Ovary (tissue), 9 donors: ENCODE results near the gene ALDOA. TPM values are rescaled to one million over a fixed set of nuclear protein-coding genes. Genes with fewer than 3 reads are reported as not detected.

Experiments
- DNase-seq, 5 donors: peaks; one replicate each; pipeline ENCODE4 v3.0.0-alpha.2; 2019 to 2020
- H3K27ac ChIP-seq, 2 donors: fragments of 200-600 bp; one replicate each; pipeline versions ENCODE4 v1.5.1 to v1.8.0; 2019 to 2022
- H3K27me3 ChIP-seq: fragments of 200-600 bp; one replicate; pipeline ENCODE4 v1.8.0; 2022
- H3K36me3 ChIP-seq: fragments of 200-600 bp; sonication (generic); one replicate; pipeline ENCODE4 v1.5.1; 2019
- H3K4me1 ChIP-seq: one replicate; pipeline ENCODE4 v1.8.1; 2013; ENCODE audit warnings: mild to moderate bottlenecking, moderate library complexity; ENCODE audit not compliant: insufficient read depth
- H3K4me3 ChIP-seq: fragments of 200-600 bp; sonication (generic); one replicate; pipeline ENCODE4 v1.5.1; 2017
- H3K9me3 ChIP-seq, 2 donors: fragments of 200-600 bp in 1 of 2; sonication (generic) in 1 of 2; one replicate each; pipeline versions ENCODE4 v1.5.1 to v1.8.1; 2013 to 2019; ENCODE audit warnings: mild to moderate bottlenecking in 1 of 2, moderate library complexity in 1 of 2
- EP300 ChIP-seq: sonication (generic); formaldehyde crosslinking; IDR thresholded peaks from one replicate; pipeline ENCODE4 v1.6.1; 2017; ENCODE audit warnings: antibody characterized with exemption
- POLR2A ChIP-seq: fragments of 450-650 bp; IDR thresholded peaks from one replicate; pipeline ENCODE4 v1.6.1; 2017; ENCODE audit warnings: antibody characterized with exemption, mild to moderate bottlenecking, moderate library complexity
- WGBS, 3 donors: extraction: QIAGEN DNeasy Blood & Tissue Kit in 1 of 3; methylation state at CpG; one replicate each; pipeline versions ENCODE4 v1.1.5 to v1.1.7; 2013 to 2017; 5-methylcytosine and 5-hydroxymethylcytosine counted together
- intact Hi-C, 4 donors: fragments of 100-400 bp; cut with DNase I; formaldehyde crosslinking; loops; one replicate each; pipeline versions ENCODE4 v1.11.0 to v1.15.1; 2022 to 2023
- polyA plus RNA-seq, 2 donors: library from polyadenylated mRNA; stranded (reverse); fragments of 200-250 nt in 1 of 2; fragments of 350-450 nt in 1 of 2; fragmentation: Illumina TruSeq in 1 of 2; extraction: RNeasy Lipid Tissue Mini Kit (QIAGEN cat#74804) in 1 of 2; gene quantifications; one replicate each; pipeline ENCODE4 v1.2.3, GENCODE V29; 2013 to 2014
- total RNA-seq, 7 donors: library from RNA; depleted of rRNA in 2 of 7; stranded (reverse); fragments of >200 nt in 2 of 7; fragmentation: NEBNext Ultra II Directional in 3 of 7; extraction: Animal tissue kit (Norgen Biotek cat#: 25700) in 3 of 7; gene quantifications; one replicate each; pipeline versions ENCODE4 v1.1.0 to v1.2.4, GENCODE V29; 2016 to 2023
- TF ChIP-seq, protein P1 (sequence below), 3 donors: fragments of 450-650 bp in 2 of 3; fragments of 200-600 bp in 1 of 3; IDR thresholded peaks; one replicate each; pipeline versions ENCODE4 v1.5.1 to v1.8.0; 2016 to 2022; ENCODE audit warnings: antibody characterized with exemption in 3 of 3, mild to moderate bottlenecking in 1 of 3
- donor health status: DM: no; HTN: no; CAD: no; lungs with moderate emphysema.
- donor health status: DM: no; HTN: no; CAD: no.
- donor health status: Bipolar disorder and iron deficiency.
- donor health status: DM: yes; HTN: yes; CAD: no.
- donor health status: DM: no; HTN: no; CAD: no.
- donor health status: DM: yes; HTN: yes; CAD: no.

The ALDOA gene
- total and polyA plus RNA-seq, 9 donors = 252 to 1,259 (median 835) TPM

- Histone ChIP-seq H3K9me3 (no peaks in the 10 kb centered on the region), H3K27me3 (no peaks in the 10 kb centered on the region), H3K4me3 (no peak overlapping the region), H3K27ac (no peak overlapping the region), H3K36me3 (no peaks in the 10 kb centered on the region), H3K4me1 (no peaks in the 10 kb centered on the region)
- no peak for DNase-seq
- TF ChIP-seq, protein P1, sequence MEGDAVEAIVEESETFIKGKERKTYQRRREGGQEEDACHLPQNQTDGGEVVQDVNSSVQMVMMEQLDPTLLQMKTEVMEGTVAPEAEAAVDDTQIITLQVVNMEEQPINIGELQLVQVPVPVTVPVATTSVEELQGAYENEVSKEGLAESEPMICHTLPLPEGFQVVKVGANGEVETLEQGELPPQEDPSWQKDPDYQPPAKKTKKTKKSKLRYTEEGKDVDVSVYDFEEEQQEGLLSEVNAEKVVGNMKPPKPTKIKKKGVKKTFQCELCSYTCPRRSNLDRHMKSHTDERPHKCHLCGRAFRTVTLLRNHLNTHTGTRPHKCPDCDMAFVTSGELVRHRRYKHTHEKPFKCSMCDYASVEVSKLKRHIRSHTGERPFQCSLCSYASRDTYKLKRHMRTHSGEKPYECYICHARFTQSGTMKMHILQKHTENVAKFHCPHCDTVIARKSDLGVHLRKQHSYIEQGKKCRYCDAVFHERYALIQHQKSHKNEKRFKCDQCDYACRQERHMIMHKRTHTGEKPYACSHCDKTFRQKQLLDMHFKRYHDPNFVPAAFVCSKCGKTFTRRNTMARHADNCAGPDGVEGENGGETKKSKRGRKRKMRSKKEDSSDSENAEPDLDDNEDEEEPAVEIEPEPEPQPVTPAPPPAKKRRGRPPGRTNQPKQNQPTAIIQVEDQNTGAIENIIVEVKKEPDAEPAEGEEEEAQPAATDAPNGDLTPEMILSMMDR (IDR thresholded peaks at IDR 0.05) = no peak
- no peak for TF ChIP-seq EP300
- no peak for TF ChIP-seq POLR2A
- 57 to 76% (median 59%) methylated on average over 8 of the region's 8 CpGs for WGBS, 3 donors
- intact Hi-C loops = no loop called here
These were observed 19.4 kb upstream of the ALDOA start for GRCh38 chr16:30046178-30046577.

GRCh38 chr16:30046588-30046987 is 19.0 kb upstream of the ALDOA start:
- Histone ChIP-seq H3K4me1 (no peaks in the 10 kb centered on the region), H3K27me3 (no peaks in the 10 kb centered on the region), H3K9me3 (no peaks in the 10 kb centered on the region), H3K4me3 (no peak overlapping the region), H3K27ac (no peak overlapping the region), H3K36me3 (no peaks in the 10 kb centered on the region)
- no peak for DNase-seq
- intact Hi-C loops = no loop called here
- WGBS, 3 donors = 85 to 94% (median 88%) methylated on average over 1 of the region's 1 CpG
- no peak for TF ChIP-seq POLR2A
- TF ChIP-seq EP300 = no peak
- TF ChIP-seq, protein P1 (IDR thresholded peaks at IDR 0.05) = no peak

- intact Hi-C loops = loop anchor here in 1 of 4 donors (10.0 kb wide), 1 partner anchor 485 kb away; the partner anchor contains the start of gene ZNF747
- DNase-seq = no peak
- Histone ChIP-seq H3K9me3 (no peaks in the 10 kb centered on the region), H3K4me3 (no peak overlapping the region), H3K27ac (no peak overlapping the region), H3K4me1 (peaks cover 3% of the 10 kb centered on the region), H3K36me3 (no peaks in the 10 kb centered on the region), H3K27me3 (no peaks in the 10 kb centered on the region)
- TF ChIP-seq POLR2A (no peak), EP300 (no peak)
- TF ChIP-seq, protein P1 (IDR thresholded peaks at IDR 0.05) = no peak
- WGBS, 3 donors = 87 to 94% (median 91%) methylated on average over 8 of the region's 8 CpGs
These were observed 15.7 kb upstream of the ALDOA start for GRCh38 chr16:30049871-30050270.

GRCh38 chr16:30051518-30051917 is 14.0 kb upstream of the ALDOA start:
- TF ChIP-seq POLR2A (no peak), EP300 (no peak)
- TF ChIP-seq, protein P1 (IDR thresholded peaks at IDR 0.05) = no peak
- DNase-seq = no peak
- no peaks in the 10 kb centered on the region for H3K9me3 ChIP-seq
- intact Hi-C loops = loop anchor here in 1 of 4 donors (10.0 kb wide), 1 partner anchor 483 kb away; the partner anchor contains the start of gene ZNF747
- H3K36me3 ChIP-seq = no peaks in the 10 kb centered on the region
- H3K27me3 ChIP-seq = no peaks in the 10 kb centered on the region
- H3K4me3 ChIP-seq = no peak overlapping the region
- H3K4me1 ChIP-seq = peaks cover 3% of the 10 kb centered on the region
- H3K27ac ChIP-seq = no peak overlapping the region
- WGBS, 3 donors = 73 to 84% (median 74%) methylated on average over 3 of the region's 3 CpGs
